ENCODE measurements around the gene TMEM145.

The TMEM145 gene

DNA sequence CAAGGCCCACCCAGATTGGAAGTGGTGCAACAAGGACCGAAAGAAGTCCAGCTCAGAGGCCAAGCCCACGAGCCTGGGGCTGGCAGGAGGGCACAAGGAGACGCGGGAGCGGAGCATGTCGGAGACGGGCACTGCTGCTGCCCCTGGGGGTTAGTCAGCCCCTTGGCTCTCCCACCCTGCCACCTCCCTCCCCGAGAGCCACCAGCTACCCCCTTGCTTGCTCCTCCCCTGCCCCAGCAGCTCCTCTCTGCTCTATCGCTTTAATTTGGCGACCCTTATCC, 25.3 kb upstream of the TMEM145 start:
- Histone ChIP-seq H3K4me3 (ENCODE audit: insufficient read depth in 1 of 2, low read depth in 1 of 2, low read length in 2 of 2) (no peak overlapping the region), H3K27me3 (ENCODE audit: control insufficient read depth in 1 of 2, insufficient read depth in 1 of 2, low read length in 2 of 2) (no peaks in the 10 kb centered on the region), H3K4ac (ENCODE audit: low read depth in 1 of 2, low read length in 2 of 2) (no peak overlapping the region), H3K23ac (ENCODE audit: low read length in 2 of 2) (no peak overlapping the region), H3K36me3 (ENCODE audit: control insufficient read depth in 1 of 2, insufficient read depth in 2 of 2, low read depth in 1 of 2, low read length in 2 of 2) (peaks cover 62 to 71% of the 10 kb centered on the region in 2 experiments), H2BK5ac (ENCODE audit: low read depth, low read length, poor library complexity, severe bottlenecking) (no peak overlapping the region), H3K18ac (ENCODE audit: low read depth in 1 of 2, low read length in 2 of 2) (no peak overlapping the region), H2BK12ac (ENCODE audit: low read length in 2 of 2) (no peak overlapping the region), H3K4me1 (ENCODE audit: control insufficient read depth, insufficient read depth, low read depth, low read length) (peaks cover 38% of the 10 kb centered on the region), H2AK5ac (ENCODE audit: low read length, severe bottlenecking) (no peak overlapping the region), H3K9ac (ENCODE audit: low read length) (no peak overlapping the region), H3K4me2 (ENCODE audit: low read length, poor library complexity, severe bottlenecking) (no peak overlapping the region), H2AFZ (ENCODE audit: low read depth, low read length) (no peak overlapping the region), H2BK120ac (ENCODE audit: low read depth, low read length) (no peak overlapping the region), H3K27ac (ENCODE audit: low read length, poor library complexity, severe bottlenecking) (no peak overlapping the region), H3K14ac (ENCODE audit: low read length in 2 of 2) (no peak overlapping the region), H3K9me3 (ENCODE audit: control insufficient read depth, low read length) (no peaks in the 10 kb centered on the region), H3K79me1 (replicated peaks; ENCODE audit: low read length, poor library complexity, severe bottlenecking) (peaks cover 52% of the 10 kb centered on the region), H4K8ac (ENCODE audit: low read length) (no peak overlapping the region), H4K91ac (ENCODE audit: low read length) (no peak overlapping the region), H2BK15ac (ENCODE audit: low read depth, poor library complexity, severe bottlenecking) (no peak overlapping the region)
- 97% methylated on average over 10 of the region's 10 CpGs for WGBS
- DNase-seq, result no peak

DNA sequence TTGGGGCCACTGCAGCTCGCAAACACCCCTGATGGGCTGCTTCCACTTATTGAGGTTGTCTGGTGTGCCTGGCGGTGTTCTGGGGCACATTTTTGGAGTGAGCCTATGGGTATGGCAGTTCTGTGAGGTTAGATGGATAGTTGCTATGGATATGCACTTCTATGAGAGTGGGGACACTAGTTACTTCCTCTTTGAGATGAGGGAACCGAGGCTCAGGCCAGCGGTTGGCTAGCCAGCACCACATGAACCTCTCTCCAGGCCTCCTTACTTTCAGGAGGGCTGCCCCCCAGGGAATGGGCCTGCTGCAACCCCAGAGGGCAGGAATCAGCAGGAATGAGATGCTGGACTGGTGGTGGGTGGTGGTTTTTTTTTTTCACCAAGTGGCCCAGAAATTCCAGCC, 24.7 kb upstream of the TMEM145 start:
- H2BK120ac ChIP-seq (ENCODE audit: low read depth, low read length), result no peak overlapping the region
- no peak overlapping the region for H2BK12ac ChIP-seq (ENCODE audit: low read length in 2 of 2)
- H4K91ac ChIP-seq (ENCODE audit: low read length), result no peak overlapping the region
- no peak overlapping the region for H2BK5ac ChIP-seq (ENCODE audit: low read depth, low read length, poor library complexity, severe bottlenecking)
- no peaks in the 10 kb centered on the region for H3K27me3 ChIP-seq (ENCODE audit: control insufficient read depth in 1 of 2, insufficient read depth in 1 of 2, low read length in 2 of 2)
- no peak overlapping the region for H3K23ac ChIP-seq (ENCODE audit: low read length in 2 of 2)
- H3K9ac ChIP-seq (ENCODE audit: low read length), result no peak overlapping the region
- H3K79me1 ChIP-seq (replicated peaks; ENCODE audit: low read length, poor library complexity, severe bottlenecking), result peaks cover 57% of the 10 kb centered on the region
- H2BK15ac ChIP-seq (ENCODE audit: low read depth, poor library complexity, severe bottlenecking), result no peak overlapping the region
- peaks cover 68 to 77% of the 10 kb centered on the region in 2 experiments for H3K36me3 ChIP-seq (ENCODE audit: control insufficient read depth in 1 of 2, insufficient read depth in 2 of 2, low read depth in 1 of 2, low read length in 2 of 2)
- no peak overlapping the region for H3K27ac ChIP-seq (ENCODE audit: low read length, poor library complexity, severe bottlenecking)
- H3K4me3 ChIP-seq (ENCODE audit: insufficient read depth in 1 of 2, low read depth in 1 of 2, low read length in 2 of 2), result no peak overlapping the region
- H3K4ac ChIP-seq (ENCODE audit: low read depth in 1 of 2, low read length in 2 of 2), result no peak overlapping the region
- no peak overlapping the region for H2AFZ ChIP-seq (ENCODE audit: low read depth, low read length)
- H3K4me1 ChIP-seq (ENCODE audit: control insufficient read depth, insufficient read depth, low read depth, low read length), result peaks cover 32% of the 10 kb centered on the region
- H3K4me2 ChIP-seq (ENCODE audit: low read length, poor library complexity, severe bottlenecking), result no peak overlapping the region
- no peak overlapping the region for H3K14ac ChIP-seq (ENCODE audit: low read length in 2 of 2)
- WGBS, result 94% methylated on average over 2 of the region's 4 CpGs
- H3K9me3 ChIP-seq (ENCODE audit: control insufficient read depth, low read length), result no peaks in the 10 kb centered on the region
- H4K8ac ChIP-seq (ENCODE audit: low read length), result no peak overlapping the region
- DNase-seq, result no peak
- no peak overlapping the region for H3K18ac ChIP-seq (ENCODE audit: low read depth in 1 of 2, low read length in 2 of 2)
- no peak overlapping the region for H2AK5ac ChIP-seq (ENCODE audit: low read length, severe bottlenecking)

DNA sequence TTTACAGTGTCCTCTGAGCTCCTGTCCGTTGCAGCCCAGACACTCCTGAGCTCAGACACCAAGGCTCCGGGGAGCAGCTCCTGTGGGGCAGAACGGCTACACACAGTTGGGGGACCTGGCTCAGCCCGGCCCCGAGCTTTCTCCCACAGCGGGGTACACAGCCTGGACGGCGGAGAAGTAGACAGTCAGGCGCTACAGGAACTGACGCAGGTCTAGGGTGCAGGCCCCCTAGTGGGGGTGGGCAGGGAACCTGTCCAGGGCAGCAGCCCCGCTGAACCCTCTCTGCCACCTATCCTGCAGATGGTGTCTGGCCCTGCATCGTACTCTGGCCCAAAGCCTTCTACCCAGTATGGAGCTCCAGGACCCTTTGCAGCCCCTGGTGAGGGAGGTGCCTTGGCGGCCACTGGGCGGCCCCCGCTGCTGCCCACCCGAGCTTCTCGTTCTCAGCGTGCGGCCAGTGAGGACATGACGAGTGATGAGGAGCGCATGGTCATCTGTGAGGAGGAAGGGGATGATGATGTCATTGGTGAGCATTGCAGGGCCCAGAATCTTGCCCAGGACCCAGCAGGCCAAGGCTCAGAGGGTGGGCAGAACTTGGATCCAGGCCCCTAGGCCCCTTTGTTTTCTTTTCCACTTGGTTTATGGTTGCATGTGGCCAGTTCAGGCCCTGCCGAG, 24.1 kb upstream of the TMEM145 start:
- Histone ChIP-seq H3K27me3 (ENCODE audit: control insufficient read depth in 1 of 2, insufficient read depth in 1 of 2, low read length in 2 of 2) (no peaks in the 10 kb centered on the region), H3K14ac (ENCODE audit: low read length in 2 of 2) (no peak overlapping the region), H2AFZ (ENCODE audit: low read depth, low read length) (no peak overlapping the region), H3K4ac (ENCODE audit: low read depth in 1 of 2, low read length in 2 of 2) (no peak overlapping the region), H3K4me3 (ENCODE audit: insufficient read depth in 1 of 2, low read depth in 1 of 2, low read length in 2 of 2) (no peak overlapping the region), H2BK120ac (ENCODE audit: low read depth, low read length) (no peak overlapping the region), H3K4me1 (ENCODE audit: control insufficient read depth, insufficient read depth, low read depth, low read length) (peaks cover 31% of the 10 kb centered on the region), H3K9ac (ENCODE audit: low read length) (no peak overlapping the region), H4K8ac (ENCODE audit: low read length) (no peak overlapping the region), H4K91ac (ENCODE audit: low read length) (peak overlapping the region; percentile 22), H3K36me3 (ENCODE audit: control insufficient read depth in 1 of 2, insufficient read depth in 2 of 2, low read depth in 1 of 2, low read length in 2 of 2) (peaks cover 74 to 84% of the 10 kb centered on the region in 2 experiments), H3K4me2 (ENCODE audit: low read length, poor library complexity, severe bottlenecking) (no peak overlapping the region), H2AK5ac (ENCODE audit: low read length, severe bottlenecking) (no peak overlapping the region), H2BK15ac (ENCODE audit: low read depth, poor library complexity, severe bottlenecking) (no peak overlapping the region), H2BK5ac (ENCODE audit: low read depth, low read length, poor library complexity, severe bottlenecking) (no peak overlapping the region), H3K79me1 (replicated peaks; ENCODE audit: low read length, poor library complexity, severe bottlenecking) (peaks cover 58% of the 10 kb centered on the region), H3K9me3 (ENCODE audit: control insufficient read depth, low read length) (no peaks in the 10 kb centered on the region), H2BK12ac (ENCODE audit: low read length in 2 of 2) (no peak overlapping the region), H3K27ac (ENCODE audit: low read length, poor library complexity, severe bottlenecking) (no peak overlapping the region), H3K23ac (ENCODE audit: low read length in 2 of 2) (no peak overlapping the region), H3K18ac (ENCODE audit: low read depth in 1 of 2, low read length in 2 of 2) (no peak overlapping the region)
- WGBS, result 95% methylated on average over 22 of the region's 22 CpGs
- no peak for DNase-seq

DNA sequence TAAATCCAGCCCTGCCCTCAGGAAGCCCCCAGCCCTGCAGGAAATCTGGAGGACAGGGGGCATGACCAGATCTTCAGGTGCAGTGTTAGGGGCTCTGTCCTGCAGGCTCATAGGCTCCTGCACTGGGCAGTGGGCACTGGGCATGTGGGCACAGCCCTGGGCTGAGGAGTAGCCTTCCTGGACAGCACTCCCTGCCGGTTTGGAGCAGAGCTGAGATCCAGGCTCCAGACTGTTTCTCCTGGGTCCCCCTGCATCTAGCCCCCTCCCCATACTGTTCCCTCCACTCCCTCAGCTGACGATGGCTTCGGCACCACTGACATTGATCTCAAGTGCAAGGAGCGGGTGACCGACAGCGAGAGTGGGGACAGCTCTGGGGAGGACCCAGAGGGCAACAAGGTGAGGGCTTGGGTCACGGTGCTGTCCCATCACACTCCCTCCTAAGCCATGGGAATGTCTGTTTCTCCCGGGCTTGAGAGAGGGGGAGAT, 23.5 kb upstream of the TMEM145 start:
- Histone ChIP-seq H3K14ac (ENCODE audit: low read length in 2 of 2) (no peak overlapping the region), H2AK5ac (ENCODE audit: low read length, severe bottlenecking) (no peak overlapping the region), H2BK5ac (ENCODE audit: low read depth, low read length, poor library complexity, severe bottlenecking) (no peak overlapping the region), H3K27ac (ENCODE audit: low read length, poor library complexity, severe bottlenecking) (no peak overlapping the region), H3K4me3 (ENCODE audit: insufficient read depth in 1 of 2, low read depth in 1 of 2, low read length in 2 of 2) (no peak overlapping the region), H2BK15ac (ENCODE audit: low read depth, poor library complexity, severe bottlenecking) (no peak overlapping the region), H3K4me1 (ENCODE audit: control insufficient read depth, insufficient read depth, low read depth, low read length) (peaks cover 33% of the 10 kb centered on the region), H4K91ac (ENCODE audit: low read length) (no peak overlapping the region), H2AFZ (ENCODE audit: low read depth, low read length) (no peak overlapping the region), H2BK12ac (ENCODE audit: low read length in 2 of 2) (no peak overlapping the region), H3K36me3 (ENCODE audit: control insufficient read depth in 1 of 2, insufficient read depth in 2 of 2, low read depth in 1 of 2, low read length in 2 of 2) (peaks cover 80 to 90% of the 10 kb centered on the region in 2 experiments), H3K9me3 (ENCODE audit: control insufficient read depth, low read length) (no peaks in the 10 kb centered on the region), H3K79me1 (replicated peaks; ENCODE audit: low read length, poor library complexity, severe bottlenecking) (peaks cover 58% of the 10 kb centered on the region), H3K4ac (ENCODE audit: low read depth in 1 of 2, low read length in 2 of 2) (no peak overlapping the region), H2BK120ac (ENCODE audit: low read depth, low read length) (no peak overlapping the region), H3K23ac (ENCODE audit: low read length in 2 of 2) (no peak overlapping the region), H3K27me3 (ENCODE audit: control insufficient read depth in 1 of 2, insufficient read depth in 1 of 2, low read length in 2 of 2) (no peaks in the 10 kb centered on the region), H3K9ac (ENCODE audit: low read length) (no peak overlapping the region), H3K18ac (ENCODE audit: low read depth in 1 of 2, low read length in 2 of 2) (no peak overlapping the region), H4K8ac (ENCODE audit: low read length) (no peak overlapping the region), H3K4me2 (ENCODE audit: low read length, poor library complexity, severe bottlenecking) (no peak overlapping the region)
- DNase-seq, result no peak
- 90% methylated on average over 7 of the region's 8 CpGs for WGBS
